ENCODE results near the gene A3GALT2. TPM values are rescaled to one million over a fixed set of nuclear protein-coding genes. Genes with fewer than 3 reads are reported as not detected.

A3GALT2 gene
- total RNA-seq, 1 donor from 2014 or later, result not detected

Other genes starting within 250 kb of the A3GALT2 start
- 6.2 TPM for gene AZIN2, start 239.9 kb downstream of the A3GALT2 start, total RNA-seq
- 8.5 TPM for gene TRIM62, start 139.1 kb downstream of the A3GALT2 start, total RNA-seq
- 39.9 TPM for gene ZNF362, start 64.6 kb downstream of the A3GALT2 start, total RNA-seq
- 121 TPM for gene PHC2, start 110.0 kb upstream of the A3GALT2 start, total RNA-seq
- gene ZSCAN20, start 151.5 kb upstream of the A3GALT2 start, total RNA-seq, result 9.4 TPM